Measurements from ENCODE around the gene CCDC63. TPM values are rescaled to one million over a fixed set of nuclear protein-coding genes. Genes with fewer than 3 reads are reported as not detected.

CCDC63 gene
- total and polyA plus RNA-seq, 9 of the 15 experiments (the other 6 are each of a cell fraction or from before 2014, with no cell fraction given), result not detected

DNA sequence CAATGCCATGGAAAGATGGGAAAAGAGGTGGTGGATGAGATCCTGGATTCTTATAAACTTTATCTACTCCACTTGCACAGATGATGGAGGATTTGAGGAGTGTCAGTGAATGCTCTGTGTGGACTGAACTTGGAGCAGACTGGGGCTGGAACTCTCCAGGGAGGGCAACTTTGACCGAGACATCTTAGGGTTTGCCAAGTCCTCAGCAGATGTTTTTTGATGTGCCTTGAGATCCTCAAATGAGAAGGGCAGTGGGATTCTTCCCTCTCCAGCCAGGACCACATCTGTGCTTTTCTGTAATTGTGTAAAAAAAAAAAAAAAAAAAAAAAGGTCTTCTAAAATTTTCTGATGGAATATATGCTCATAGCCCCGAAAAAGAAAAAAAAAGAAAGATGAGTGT lies 96.6 kb downstream of the CCDC63 start:
- POLR2A ChIA-PET, result interaction anchor here (0.9 kb wide), 1 partner anchor 14 kb away, joined by 3 read pairs; no protein-coding TSS in a partner anchor
- H3K9me3 ChIP-seq (replicated peaks; ENCODE audit: control insufficient read depth, insufficient read depth, low read depth, low read length), result no peaks in the 10 kb centered on the region

More for the DNA sequence above, 96.6 kb downstream of the CCDC63 start:
- DNase-seq (ENCODE audit: extremely low read depth in 1 of 4, low spot score in 3 of 4) (no peak), ATAC-seq (no peak), FAIRE-seq (no peak)
- Histone ChIP-seq H3K4me2 (ENCODE audit: insufficient read depth, low read length) (no peak overlapping the region), H3K36me3 (ENCODE audit: control insufficient read depth, insufficient read depth, low read length) (no peaks in the 10 kb centered on the region), H3K79me2 (ENCODE audit: control insufficient read depth, insufficient read depth, low read length) (no peaks in the 10 kb centered on the region), H3K4me1 (replicated peaks in 1 of 2; ENCODE audit: control insufficient read depth in 2 of 2, insufficient read depth in 2 of 2, low read length in 2 of 2) (no peaks in the 10 kb centered on the region), H3K9me1 (ENCODE audit: control insufficient read depth, insufficient read depth, low read length) (no peaks in the 10 kb centered on the region), H3K27ac (ENCODE audit: extremely low read depth, low read depth, low read length) (no peak overlapping the region), H4K20me1 (replicated peaks; ENCODE audit: control insufficient read depth, insufficient read depth, low read length) (no peaks in the 10 kb centered on the region), H3K27me3 (ENCODE audit: control insufficient read depth in 2 of 2, insufficient read depth in 2 of 2, low read length in 2 of 2) (peaks cover 0 to 17% of the 10 kb centered on the region in 2 experiments; a peak in 2 of 5 replicates), H2AFZ (ENCODE audit: low read depth, low read length) (no peak overlapping the region), H3K4me3 (no peak overlapping the region), H3K9ac (ENCODE audit: insufficient read depth in 1 of 2, low read depth in 2 of 2, low read length in 2 of 2) (no peak overlapping the region)
- intact Hi-C loops (cut with micrococcal nuclease) (no loop called here), in situ Hi-C loops (cut with MboI) (no loop called here)
- 0% methylated on average over 1 of the region's 2 CpGs for WGBS (ENCODE audit: insufficient coverage, low coverage, missing lambda C conversion rate)
- CTCF ChIA-PET (ENCODE audit: low intra/inter-chr PET ratio), result no interaction called here
- no TSS peak for BruUV-seq (replicated peaks)
- TF ChIP-seq CCAR2 (IDR thresholded peaks at IDR 0.05; ENCODE audit: low read depth, low read length), result no peak
- no peak for TF ChIP-seq SMARCA5 (IDR thresholded peaks at IDR 0.05)
- no peak for TF ChIP-seq NELFE (IDR thresholded peaks at IDR 0.05; ENCODE audit: insufficient read depth, insufficient read length)
- TF ChIP-seq, protein P1, sequence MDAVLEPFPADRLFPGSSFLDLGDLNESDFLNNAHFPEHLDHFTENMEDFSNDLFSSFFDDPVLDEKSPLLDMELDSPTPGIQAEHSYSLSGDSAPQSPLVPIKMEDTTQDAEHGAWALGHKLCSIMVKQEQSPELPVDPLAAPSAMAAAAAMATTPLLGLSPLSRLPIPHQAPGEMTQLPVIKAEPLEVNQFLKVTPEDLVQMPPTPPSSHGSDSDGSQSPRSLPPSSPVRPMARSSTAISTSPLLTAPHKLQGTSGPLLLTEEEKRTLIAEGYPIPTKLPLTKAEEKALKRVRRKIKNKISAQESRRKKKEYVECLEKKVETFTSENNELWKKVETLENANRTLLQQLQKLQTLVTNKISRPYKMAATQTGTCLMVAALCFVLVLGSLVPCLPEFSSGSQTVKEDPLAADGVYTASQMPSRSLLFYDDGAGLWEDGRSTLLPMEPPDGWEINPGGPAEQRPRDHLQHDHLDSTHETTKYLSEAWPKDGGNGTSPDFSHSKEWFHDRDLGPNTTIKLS (IDR thresholded peaks at IDR 0.05; ENCODE audit: borderline replicate concordance, low read depth), result no peak
- no peak for TF ChIP-seq SMARCC2 (IDR thresholded peaks at IDR 0.05; ENCODE audit: low read depth)
- TF ChIP-seq KDM5B (IDR thresholded peaks at IDR 0.05; ENCODE audit: insufficient replicate concordance, low read depth, low read length), result no peak
- TF ChIP-seq SAFB (IDR thresholded peaks at IDR 0.05; ENCODE audit: borderline replicate concordance, low read depth, low read length), result no peak
- TF ChIP-seq ZNF143 (CRISPR knock-in tag; IDR thresholded peaks at IDR 0.05), result no peak
- no peak for TF ChIP-seq NR2F6 (CRISPR knock-in tag; IDR thresholded peaks at IDR 0.05)
- no peak for TF ChIP-seq MXI1 (IDR thresholded peaks at IDR 0.05; ENCODE audit: low read depth, low read length)
- TF ChIP-seq SMC3 (conservative IDR thresholded peaks at IDR 0.05; ENCODE audit: insufficient read depth, low read depth, low read length), result no peak
- TF ChIP-seq ZNF347 (CRISPR knock-in tag; IDR thresholded peaks at IDR 0.05; ENCODE audit: low read depth), result no peak

All from K562 (cell line).